Neural cell (in vitro differentiated cells): ENCODE measurements around the gene PSRC1. TPM values are rescaled to one million over a fixed set of nuclear protein-coding genes. Genes with fewer than 3 reads are reported as not detected.

Experiments
- H2AFZ ChIP-seq: fragments of 200-600, 300-800 bp; sonication (generic), shearing (Covaris generic); 2 replicates; pipeline ENCODE4 v1.6.0; 2014; ENCODE audit warnings: low read depth, mild to moderate bottlenecking, antibody characterized with exemption, low read length, moderate library complexity
- H3F3A ChIP-seq: fragments of 200-600 bp; shearing (Covaris generic); 2 replicates; pipeline ENCODE4 v1.6.1; 2016; ENCODE audit warnings: mild to moderate bottlenecking, moderate library complexity, mixed read lengths, antibody characterized with exemption, low read length; ENCODE audit not compliant: insufficient read depth, poor library complexity, severe bottlenecking
- H3K27ac ChIP-seq: fragments of 200-600, 300-800 bp; sonication (generic), shearing (Covaris generic); 2 replicates; pipeline ENCODE4 v1.5.1; 2014; ENCODE audit warnings: mild to moderate bottlenecking, low read length, moderate library complexity
- H3K27me3 ChIP-seq: fragments of 300-800, 200-600 bp; sonication (generic), shearing (Covaris generic); 2 replicates; pipeline ENCODE4 v1.6.0; 2014; ENCODE audit warnings: mild to moderate bottlenecking, low read depth, low read length, moderate library complexity; ENCODE audit not compliant: insufficient read depth
- H3K36me3 ChIP-seq: fragments of 300-800, 200-600 bp; sonication (generic), shearing (Covaris generic); 2 replicates; pipeline ENCODE4 v1.5.1; 2014; ENCODE audit warnings: mild to moderate bottlenecking, antibody characterized with exemption, low read length, moderate library complexity; ENCODE audit not compliant: insufficient read depth
- H3K4me2 ChIP-seq: fragments of 300-800, 200-600 bp; sonication (generic), shearing (Covaris generic); 2 replicates; pipeline ENCODE4 v1.6.0; 2014; ENCODE audit warnings: mild to moderate bottlenecking, low read length
- H3K4me3 ChIP-seq: fragments of 300-800, 200-600 bp; sonication (generic), shearing (Covaris generic); 2 replicates; pipeline ENCODE4 v1.5.1; 2014; ENCODE audit warnings: mild to moderate bottlenecking, low read length, moderate library complexity
- H3K79me2 ChIP-seq: fragments of 200-600 bp; shearing (Covaris generic); replicated peaks from 2 replicates; pipeline ENCODE4 v1.6.0; 2014; ENCODE audit warnings: mild to moderate bottlenecking, low read length, moderate library complexity; ENCODE audit not compliant: insufficient read depth
- H3K9ac ChIP-seq: fragments of 300-800, 200-600 bp; sonication (generic), shearing (Covaris generic); 2 replicates; pipeline ENCODE4 v1.6.1; 2016; ENCODE audit warnings: mild to moderate bottlenecking, low read length, mixed read lengths
- H3K9me2 ChIP-seq: fragments of 200-600 bp; shearing (Covaris generic); 2 replicates; pipeline ENCODE4 v1.6.1; 2016; ENCODE audit warnings: mild to moderate bottlenecking, low read length, mixed read lengths; ENCODE audit not compliant: insufficient read depth
- H3K9me3 ChIP-seq: fragments of 200-600, 300-800 bp; sonication (generic), shearing (Covaris generic); 2 replicates; pipeline ENCODE4 v1.6.1; 2016; ENCODE audit warnings: mild to moderate bottlenecking, mixed run types, low read length, moderate library complexity, mixed read lengths
- H4K20me1 ChIP-seq: fragments of 200-600 bp; shearing (Covaris generic); 2 replicates; pipeline ENCODE4 v1.6.1; 2016; ENCODE audit warnings: mild to moderate bottlenecking, mixed run types; ENCODE audit not compliant: insufficient read depth
- EP300 ChIP-seq: fragments of 450-650 bp; conservative IDR thresholded peaks from 2 replicates; pipeline ENCODE4 v1.6.1; 2014; ENCODE audit warnings: antibody characterized with exemption, mild to moderate bottlenecking, moderate library complexity; ENCODE audit not compliant: poor library complexity, severe bottlenecking
- EZH2 ChIP-seq: fragments of 200-600, 300-800 bp; shearing (Covaris generic), sonication (generic); IDR thresholded peaks from 2 replicates; pipeline ENCODE4 v1.6.1; 2014; ENCODE audit warnings: antibody characterized with exemption, low read length, borderline replicate concordance, mild to moderate bottlenecking; ENCODE audit not compliant: insufficient read depth, poor library complexity, severe bottlenecking
- MXI1 ChIP-seq: fragments of 450-650 bp; conservative IDR thresholded peaks from 2 replicates; pipeline ENCODE4 v1.6.1; 2014; ENCODE audit warnings: antibody characterized with exemption, mild to moderate bottlenecking; ENCODE audit not compliant: poor library complexity, severe bottlenecking
- POLR2AphosphoS5 ChIP-seq: IDR thresholded peaks from 2 replicates; pipeline ENCODE4 v1.6.1; 2012
- RAD21 ChIP-seq: fragments of 450-650 bp; conservative IDR thresholded peaks from 2 replicates; pipeline ENCODE4 v1.6.1; 2014; ENCODE audit warnings: antibody characterized with exemption, mild to moderate bottlenecking, moderate library complexity
- SMC3 ChIP-seq: fragments of 450-650 bp; conservative IDR thresholded peaks from 2 replicates; pipeline ENCODE4 v1.6.1; 2014; ENCODE audit warnings: antibody characterized with exemption, mild to moderate bottlenecking, moderate library complexity; ENCODE audit not compliant: poor library complexity
- TAF1 ChIP-seq: IDR thresholded peaks from 2 replicates; pipeline ENCODE4 v1.6.1; 2012; ENCODE audit warnings: low read depth
- polyA plus RNA-seq: library from polyadenylated mRNA; depleted of rRNA; stranded (reverse); fragments of >200 nt; gene quantifications from 2 replicates; pipeline ENCODE4 v1.2.3, GENCODE V29; 2014
- TF ChIP-seq, protein P1 (sequence below): fragments of 450-650 bp; IDR thresholded peaks from 2 replicates; pipeline ENCODE4 v1.5.1; 2014; ENCODE audit warnings: antibody characterized with exemption, mild to moderate bottlenecking, moderate library complexity; ENCODE audit not compliant: poor library complexity, severe bottlenecking
- TF ChIP-seq, protein P2 (sequence below): IDR thresholded peaks from 2 replicates; pipeline ENCODE4 v1.6.1; 2012; ENCODE audit warnings: borderline replicate concordance

PSRC1 gene
- polyA plus RNA-seq, 1 donor from 2014 or later, result 5.4 TPM

DNA sequence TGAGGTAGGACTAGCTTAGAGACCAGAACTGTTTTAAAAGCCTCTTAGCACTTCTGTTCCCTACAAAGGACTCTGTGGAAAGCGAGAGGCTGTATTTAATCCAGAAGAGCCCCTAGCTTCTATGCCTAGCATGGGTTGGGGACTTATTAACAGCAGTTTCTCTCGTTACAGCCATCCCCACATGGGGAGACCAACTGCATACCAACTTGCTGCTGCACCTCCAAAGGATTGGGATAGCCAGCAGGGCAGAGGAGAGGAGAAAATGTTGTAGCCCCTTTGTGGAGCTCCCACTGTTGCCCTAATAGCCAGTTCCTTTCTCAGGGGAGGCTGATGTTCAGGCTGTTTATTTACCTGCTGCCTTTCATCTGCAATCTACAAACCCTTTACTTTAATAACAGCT, 44.6 kb downstream of the PSRC1 start:
- Histone ChIP-seq H3K36me3 (peaks cover 20% of the 10 kb centered on the region), H3K27ac (no peak overlapping the region), H3K4me2 (no peak overlapping the region), H4K20me1 (no peaks in the 10 kb centered on the region), H3K4me3 (no peak overlapping the region), H3K79me2 (no peaks in the 10 kb centered on the region), H3K9me3 (no peaks in the 10 kb centered on the region), H3F3A (no peaks in the 10 kb centered on the region), H3K9me2 (no peaks in the 10 kb centered on the region), H2AFZ (no peak overlapping the region), H3K9ac (no peak overlapping the region), H3K27me3 (no peaks in the 10 kb centered on the region)
- no peak for TF ChIP-seq EZH2
- TF ChIP-seq MXI1, result no peak
- no peak for TF ChIP-seq RAD21
- TF ChIP-seq, protein P1, sequence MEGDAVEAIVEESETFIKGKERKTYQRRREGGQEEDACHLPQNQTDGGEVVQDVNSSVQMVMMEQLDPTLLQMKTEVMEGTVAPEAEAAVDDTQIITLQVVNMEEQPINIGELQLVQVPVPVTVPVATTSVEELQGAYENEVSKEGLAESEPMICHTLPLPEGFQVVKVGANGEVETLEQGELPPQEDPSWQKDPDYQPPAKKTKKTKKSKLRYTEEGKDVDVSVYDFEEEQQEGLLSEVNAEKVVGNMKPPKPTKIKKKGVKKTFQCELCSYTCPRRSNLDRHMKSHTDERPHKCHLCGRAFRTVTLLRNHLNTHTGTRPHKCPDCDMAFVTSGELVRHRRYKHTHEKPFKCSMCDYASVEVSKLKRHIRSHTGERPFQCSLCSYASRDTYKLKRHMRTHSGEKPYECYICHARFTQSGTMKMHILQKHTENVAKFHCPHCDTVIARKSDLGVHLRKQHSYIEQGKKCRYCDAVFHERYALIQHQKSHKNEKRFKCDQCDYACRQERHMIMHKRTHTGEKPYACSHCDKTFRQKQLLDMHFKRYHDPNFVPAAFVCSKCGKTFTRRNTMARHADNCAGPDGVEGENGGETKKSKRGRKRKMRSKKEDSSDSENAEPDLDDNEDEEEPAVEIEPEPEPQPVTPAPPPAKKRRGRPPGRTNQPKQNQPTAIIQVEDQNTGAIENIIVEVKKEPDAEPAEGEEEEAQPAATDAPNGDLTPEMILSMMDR, result no peak
- no peak for TF ChIP-seq POLR2AphosphoS5

GRCh38 chr1:109237512-109237911, 45.4 kb downstream of the PSRC1 start:
- Histone ChIP-seq H3F3A (no peaks in the 10 kb centered on the region), H3K9me2 (no peaks in the 10 kb centered on the region), H3K36me3 (peaks cover 20% of the 10 kb centered on the region), H3K9ac (no peak overlapping the region), H3K27me3 (no peaks in the 10 kb centered on the region), H4K20me1 (no peaks in the 10 kb centered on the region), H3K9me3 (no peaks in the 10 kb centered on the region), H3K27ac (no peak overlapping the region), H3K4me2 (no peak overlapping the region), H2AFZ (no peak overlapping the region), H3K4me3 (no peak overlapping the region), H3K79me2 (no peaks in the 10 kb centered on the region)
- TF ChIP-seq TAF1, result no peak
- TF ChIP-seq EP300, result no peak
- TF ChIP-seq, protein P2, sequence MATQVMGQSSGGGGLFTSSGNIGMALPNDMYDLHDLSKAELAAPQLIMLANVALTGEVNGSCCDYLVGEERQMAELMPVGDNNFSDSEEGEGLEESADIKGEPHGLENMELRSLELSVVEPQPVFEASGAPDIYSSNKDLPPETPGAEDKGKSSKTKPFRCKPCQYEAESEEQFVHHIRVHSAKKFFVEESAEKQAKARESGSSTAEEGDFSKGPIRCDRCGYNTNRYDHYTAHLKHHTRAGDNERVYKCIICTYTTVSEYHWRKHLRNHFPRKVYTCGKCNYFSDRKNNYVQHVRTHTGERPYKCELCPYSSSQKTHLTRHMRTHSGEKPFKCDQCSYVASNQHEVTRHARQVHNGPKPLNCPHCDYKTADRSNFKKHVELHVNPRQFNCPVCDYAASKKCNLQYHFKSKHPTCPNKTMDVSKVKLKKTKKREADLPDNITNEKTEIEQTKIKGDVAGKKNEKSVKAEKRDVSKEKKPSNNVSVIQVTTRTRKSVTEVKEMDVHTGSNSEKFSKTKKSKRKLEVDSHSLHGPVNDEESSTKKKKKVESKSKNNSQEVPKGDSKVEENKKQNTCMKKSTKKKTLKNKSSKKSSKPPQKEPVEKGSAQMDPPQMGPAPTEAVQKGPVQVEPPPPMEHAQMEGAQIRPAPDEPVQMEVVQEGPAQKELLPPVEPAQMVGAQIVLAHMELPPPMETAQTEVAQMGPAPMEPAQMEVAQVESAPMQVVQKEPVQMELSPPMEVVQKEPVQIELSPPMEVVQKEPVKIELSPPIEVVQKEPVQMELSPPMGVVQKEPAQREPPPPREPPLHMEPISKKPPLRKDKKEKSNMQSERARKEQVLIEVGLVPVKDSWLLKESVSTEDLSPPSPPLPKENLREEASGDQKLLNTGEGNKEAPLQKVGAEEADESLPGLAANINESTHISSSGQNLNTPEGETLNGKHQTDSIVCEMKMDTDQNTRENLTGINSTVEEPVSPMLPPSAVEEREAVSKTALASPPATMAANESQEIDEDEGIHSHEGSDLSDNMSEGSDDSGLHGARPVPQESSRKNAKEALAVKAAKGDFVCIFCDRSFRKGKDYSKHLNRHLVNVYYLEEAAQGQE, result no peak
- no peak for TF ChIP-seq EZH2
- no peak for TF ChIP-seq SMC3
- no peak for TF ChIP-seq POLR2AphosphoS5
- TF ChIP-seq RAD21, result no peak
- TF ChIP-seq, protein P1, result no peak
- TF ChIP-seq MXI1, result no peak
